ENCODE measurements around the gene NAPB.

The NAPB gene

DNA sequence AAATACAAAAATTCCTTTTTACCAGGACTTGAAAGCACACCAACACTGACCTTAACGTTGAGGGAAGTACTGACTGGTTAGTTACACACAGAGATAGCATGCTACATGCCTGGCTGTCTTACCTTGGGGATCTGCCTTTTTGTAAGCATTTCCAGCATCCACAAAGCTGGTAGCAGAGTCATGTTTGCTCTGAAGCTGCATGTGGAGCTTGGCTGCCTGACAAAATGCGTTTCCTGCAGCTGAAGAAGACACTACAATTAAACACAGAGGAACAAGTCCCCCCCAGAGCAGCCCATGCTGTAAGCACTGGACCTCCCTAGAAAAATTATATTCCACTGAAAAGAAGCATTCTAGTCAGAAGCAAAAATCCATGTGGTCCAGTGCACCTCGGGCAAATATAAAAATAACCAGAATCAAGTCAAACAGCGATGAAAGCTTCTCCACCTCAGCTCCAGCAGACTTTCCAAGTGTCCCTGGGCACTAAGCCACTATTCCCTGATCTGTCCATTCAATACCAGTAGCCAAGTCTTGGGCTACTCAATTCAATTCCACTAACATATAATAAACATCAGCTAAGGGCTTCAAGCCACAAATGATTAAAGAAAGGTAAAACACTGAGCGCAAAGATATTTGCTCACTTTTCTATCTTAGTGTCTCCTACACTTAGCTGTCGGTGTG, 24.2 kb downstream of the NAPB start:
- FAIRE-seq = no peak

DNA sequence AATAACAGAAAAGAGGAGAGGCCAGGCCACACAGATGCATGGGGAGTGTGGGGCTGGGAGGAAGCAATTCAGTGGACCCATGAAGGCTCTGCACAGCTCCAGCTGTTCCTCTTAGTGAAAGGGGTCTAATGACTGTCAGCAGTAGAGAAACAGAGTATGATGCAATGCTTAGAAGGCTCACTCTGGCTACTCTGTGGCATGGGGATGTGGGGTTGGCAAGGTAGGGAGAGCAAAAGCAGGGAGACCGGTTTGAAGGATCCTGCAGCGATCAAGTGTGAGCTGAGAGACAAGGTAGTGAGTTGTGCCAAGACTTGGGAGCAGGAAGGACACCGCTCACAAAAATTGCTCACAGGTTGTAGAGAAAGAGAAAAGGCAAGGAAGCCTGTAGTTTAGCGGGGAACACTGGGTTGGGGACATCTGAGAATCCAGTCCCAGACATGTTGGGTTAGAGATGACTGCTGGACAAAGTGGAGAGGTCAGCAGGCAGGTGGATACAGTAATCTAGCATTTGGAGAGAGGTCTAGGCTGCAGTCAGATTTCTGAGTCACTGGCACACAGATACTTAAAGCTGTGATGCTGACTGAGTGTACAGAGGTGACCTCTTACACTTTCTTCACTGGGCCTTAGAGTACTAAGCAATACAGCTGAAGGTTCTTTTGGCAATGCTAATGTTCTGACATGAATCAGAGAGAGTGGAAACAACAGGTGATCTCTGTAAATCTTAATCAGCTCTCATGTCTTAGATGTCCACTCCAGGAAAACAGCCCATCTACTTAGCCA, 27.1 kb downstream of the NAPB start:
- DNase-seq (ENCODE audit: insufficient read length, low spot score) (no peak), FAIRE-seq (no peak)

More for the DNA sequence above, 24.2 kb downstream of the NAPB start:
- no peak for DNase-seq (ENCODE audit: insufficient read length, low spot score)
- TF ChIP-seq, protein P1, sequence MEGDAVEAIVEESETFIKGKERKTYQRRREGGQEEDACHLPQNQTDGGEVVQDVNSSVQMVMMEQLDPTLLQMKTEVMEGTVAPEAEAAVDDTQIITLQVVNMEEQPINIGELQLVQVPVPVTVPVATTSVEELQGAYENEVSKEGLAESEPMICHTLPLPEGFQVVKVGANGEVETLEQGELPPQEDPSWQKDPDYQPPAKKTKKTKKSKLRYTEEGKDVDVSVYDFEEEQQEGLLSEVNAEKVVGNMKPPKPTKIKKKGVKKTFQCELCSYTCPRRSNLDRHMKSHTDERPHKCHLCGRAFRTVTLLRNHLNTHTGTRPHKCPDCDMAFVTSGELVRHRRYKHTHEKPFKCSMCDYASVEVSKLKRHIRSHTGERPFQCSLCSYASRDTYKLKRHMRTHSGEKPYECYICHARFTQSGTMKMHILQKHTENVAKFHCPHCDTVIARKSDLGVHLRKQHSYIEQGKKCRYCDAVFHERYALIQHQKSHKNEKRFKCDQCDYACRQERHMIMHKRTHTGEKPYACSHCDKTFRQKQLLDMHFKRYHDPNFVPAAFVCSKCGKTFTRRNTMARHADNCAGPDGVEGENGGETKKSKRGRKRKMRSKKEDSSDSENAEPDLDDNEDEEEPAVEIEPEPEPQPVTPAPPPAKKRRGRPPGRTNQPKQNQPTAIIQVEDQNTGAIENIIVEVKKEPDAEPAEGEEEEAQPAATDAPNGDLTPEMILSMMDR (IDR thresholded peaks at IDR 0.05; ENCODE audit: insufficient read depth, missing control alignments) = no peak

DNA sequence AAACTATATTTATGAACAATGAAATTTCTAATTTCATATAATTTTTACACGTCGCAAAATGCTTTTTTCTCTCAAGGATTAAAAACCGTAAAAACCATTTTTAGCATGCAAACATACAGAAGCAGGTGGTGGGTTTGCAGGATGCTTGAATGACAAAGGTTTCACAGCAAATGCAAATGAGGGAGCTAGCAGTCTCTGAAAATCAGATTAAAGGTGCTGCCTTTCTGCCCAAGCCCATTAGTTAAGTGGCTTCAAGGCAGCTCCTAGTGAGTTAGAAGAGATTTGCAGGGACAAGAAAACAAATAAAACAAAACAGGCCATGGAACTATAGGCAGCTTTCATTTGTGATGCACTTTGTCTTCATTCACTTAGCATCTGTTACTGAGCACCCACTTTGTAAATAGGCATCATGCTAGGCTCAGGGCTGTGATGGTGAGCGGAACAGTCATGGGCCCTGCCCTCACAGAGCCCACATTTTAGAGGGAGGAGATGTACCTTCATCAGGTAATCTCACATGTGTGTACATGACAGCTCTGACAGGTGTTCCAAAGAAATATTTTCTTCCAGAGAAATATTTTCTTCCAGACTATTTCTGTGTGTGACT, 29.5 kb downstream of the NAPB start:
- no peak for FAIRE-seq

More for the DNA sequence above, 27.1 kb downstream of the NAPB start:
- TF ChIP-seq, protein P1 (IDR thresholded peaks at IDR 0.05; ENCODE audit: insufficient read depth, missing control alignments) = no peak

DNA sequence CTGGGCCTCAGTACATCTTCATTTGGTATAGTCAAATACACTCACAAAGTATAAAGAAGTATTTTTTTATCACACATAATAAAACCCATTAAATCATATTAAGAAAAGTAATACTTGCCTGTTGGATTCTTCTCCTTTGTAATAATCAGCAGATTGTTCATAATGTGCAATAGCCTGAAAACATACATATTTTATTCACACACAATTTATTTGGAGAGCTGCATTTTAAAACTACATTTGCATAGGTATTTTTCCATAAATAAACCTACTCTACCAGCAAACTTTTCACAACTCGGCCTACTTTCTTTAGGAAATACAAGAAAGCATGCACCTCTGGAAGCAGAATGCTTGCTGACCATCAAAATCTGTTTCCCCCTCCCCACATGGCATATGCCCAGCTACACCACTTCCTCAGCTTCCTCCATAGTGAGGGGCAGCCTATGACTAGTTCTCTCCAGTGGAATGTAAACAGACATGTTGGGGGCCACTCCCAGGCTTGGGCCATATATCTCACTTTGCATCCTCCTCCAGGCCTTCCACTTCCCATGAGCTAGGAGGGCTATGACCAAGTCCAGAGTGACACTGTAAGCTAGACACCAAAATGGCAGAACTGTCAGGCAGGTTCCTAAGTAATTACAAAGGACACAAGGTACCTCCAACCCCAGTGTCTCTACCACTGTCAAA, 31.1 kb downstream of the NAPB start:
- DNase-seq (ENCODE audit: insufficient read length, low spot score) (no peak), FAIRE-seq (no peak)
- TF ChIP-seq, protein P1 (IDR thresholded peaks at IDR 0.05; ENCODE audit: insufficient read depth, missing control alignments) = no peak

More for the DNA sequence above, 29.5 kb downstream of the NAPB start:
- no peak for DNase-seq (ENCODE audit: insufficient read length, low spot score)
- TF ChIP-seq, protein P1 (IDR thresholded peaks at IDR 0.05; ENCODE audit: insufficient read depth, missing control alignments) = no peak

DNA sequence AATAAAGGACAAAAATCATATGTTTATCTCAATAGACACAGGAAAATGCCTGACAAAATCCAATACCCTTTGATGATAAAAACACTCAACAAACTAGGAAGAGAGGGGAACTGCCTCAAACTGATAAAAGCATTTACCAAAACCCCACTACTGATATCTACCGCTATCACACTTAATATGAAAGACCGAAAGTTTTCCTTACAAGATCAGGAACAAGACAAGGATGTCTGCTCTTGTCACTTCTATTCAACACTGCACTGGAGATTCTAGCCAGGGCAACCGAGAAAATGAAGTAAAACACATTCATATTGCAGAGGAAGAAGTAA, 34.2 kb downstream of the NAPB start:
- TF ChIP-seq, protein P1 (IDR thresholded peaks at IDR 0.05; ENCODE audit: insufficient read depth, missing control alignments) = no peak
- FAIRE-seq (no peak), DNase-seq (ENCODE audit: insufficient read length, low spot score) (no peak)

DNA sequence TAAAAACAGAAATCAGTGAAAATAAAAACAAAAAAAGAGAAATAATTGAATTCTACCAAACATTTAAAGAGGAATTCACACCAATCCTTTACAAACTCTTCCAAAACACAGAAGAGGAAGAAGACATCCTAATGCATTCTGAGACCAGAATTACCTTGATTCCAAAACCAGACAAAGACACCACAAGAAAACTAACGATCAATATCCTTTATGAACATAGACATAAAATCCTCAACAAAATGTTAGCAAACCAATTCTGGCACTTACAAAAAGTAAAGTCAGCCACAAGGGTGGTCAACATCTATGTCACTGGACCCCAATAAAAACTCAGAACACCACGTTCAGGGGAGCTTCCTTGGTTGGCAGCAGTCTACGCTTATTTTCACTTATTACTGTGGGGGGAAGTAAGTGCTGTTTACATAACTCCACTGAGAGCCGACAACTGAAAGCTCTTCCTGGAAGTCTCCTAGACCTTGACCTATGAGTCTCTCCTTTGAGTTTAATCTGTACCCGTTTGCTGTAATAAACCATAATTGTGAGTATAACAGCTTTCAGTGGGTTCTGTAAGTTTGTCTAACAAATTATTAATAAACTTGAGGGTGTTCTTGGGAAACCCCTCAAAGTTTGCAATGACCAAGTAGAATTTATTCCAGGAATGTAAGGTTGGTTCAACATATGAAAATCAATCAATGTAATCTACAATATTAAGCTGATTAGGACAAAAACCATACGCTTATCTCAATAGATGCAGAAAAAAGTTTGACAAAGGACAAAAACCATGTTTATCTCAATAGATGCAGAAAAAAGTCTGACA, 34.8 kb downstream of the NAPB start:
- DNase-seq (ENCODE audit: insufficient read length, low spot score) (no peak), FAIRE-seq (no peak)
- TF ChIP-seq, protein P1 (IDR thresholded peaks at IDR 0.05; ENCODE audit: insufficient read depth, missing control alignments) = no peak

Measured in D721Med (cell line).